Measurements from ENCODE around the gene FUCA1. TPM values are rescaled to one million over a fixed set of nuclear protein-coding genes. Genes with fewer than 3 reads are reported as not detected.
A peak's percentile ranks its signal among the peaks of the same experiment; 100 is the strongest.
"Not testable (repeated sequence)": the region's sequence is repeated elsewhere in the genome, so short reads cannot be mapped to it uniquely, and the experiment has no call there.

Gene FUCA1
- total RNA-seq, 1 experiment from 2014 or later, result 3.9 TPM

GRCh38 chr1:23843644-23844043 is 24.4 kb downstream of the FUCA1 start:
- no peaks in the 10 kb centered on the region for H3K4me1 ChIP-seq (replicated peaks)
- H3K9me3 ChIP-seq (replicated peaks), result no peaks in the 10 kb centered on the region
- H3K4me3 ChIP-seq, result no peak overlapping the region
- peaks cover 5% of the 10 kb centered on the region; the same call in 1 of the 2 replicates for H3K27me3 ChIP-seq (replicated peaks)
- H3K36me3 ChIP-seq, result no peaks in the 10 kb centered on the region
- DNase-seq (ENCODE audit: low read depth in 1 of 2, low spot score in 2 of 2), result no peak
- H3K27ac ChIP-seq, result no peak overlapping the region

- no peak overlapping the region for H3K27ac ChIP-seq
- H3K4me3 ChIP-seq, result no peak overlapping the region
- H3K4me1 ChIP-seq (replicated peaks), result peaks cover 6% of the 10 kb centered on the region
- H3K36me3 ChIP-seq, result no peaks in the 10 kb centered on the region
- H3K27me3 ChIP-seq (replicated peaks), result peaks cover 11% of the 10 kb centered on the region
- H3K9me3 ChIP-seq (replicated peaks), result no peaks in the 10 kb centered on the region
- peak; percentile 52 to 71 for DNase-seq (ENCODE audit: low read depth in 1 of 2, low spot score in 2 of 2)
Measured at GRCh38 chr1:23838401-23838866, 29.7 kb downstream of the FUCA1 start.

GRCh38 chr1:23837908-23838307 is 30.2 kb downstream of the FUCA1 start:
- peaks cover 11% of the 10 kb centered on the region for H3K27me3 ChIP-seq (replicated peaks)
- no peak for DNase-seq (ENCODE audit: low read depth in 1 of 2, low spot score in 2 of 2)
- no peak overlapping the region for H3K4me3 ChIP-seq

DNA sequence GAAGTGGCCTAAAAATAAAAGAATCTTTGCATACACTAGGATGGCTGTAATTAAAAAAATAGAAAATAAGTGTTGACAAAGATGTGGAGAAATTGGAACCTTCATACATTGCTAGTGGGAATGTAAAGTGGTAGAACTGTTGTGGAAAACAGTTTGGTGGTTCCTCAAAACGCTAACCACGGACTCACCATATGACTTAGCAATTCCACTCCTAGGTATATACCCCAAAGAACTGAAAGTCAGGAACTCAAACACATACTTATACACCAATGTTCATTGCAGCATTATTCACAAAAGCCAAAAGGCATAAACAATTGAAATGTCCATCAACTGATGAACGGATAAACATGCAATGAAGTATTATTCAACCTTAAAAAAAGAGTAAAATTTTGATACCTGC is 32.1 kb downstream of the FUCA1 start:
- Histone ChIP-seq H3K9me3 (replicated peaks) (no peaks in the 10 kb centered on the region), H3K27me3 (replicated peaks) (peaks cover 6% of the 10 kb centered on the region), H3K4me3 (no peak overlapping the region), H3K27ac (no peak overlapping the region), H3K36me3 (no peaks in the 10 kb centered on the region), H3K4me1 (replicated peaks) (peaks cover 6% of the 10 kb centered on the region)
- no peak for DNase-seq (ENCODE audit: low read depth in 1 of 2, low spot score in 2 of 2)

More at GRCh38 chr1:23837908-23838307, 30.2 kb downstream of the FUCA1 start:
- Histone ChIP-seq H3K36me3 (no peaks in the 10 kb centered on the region), H3K4me1 (replicated peaks) (peaks cover 6% of the 10 kb centered on the region), H3K27ac (no peak overlapping the region), H3K9me3 (replicated peaks) (no peaks in the 10 kb centered on the region)

- H3K4me3 ChIP-seq; H3K36me3 ChIP-seq; DNase-seq (ENCODE audit: low read depth in 1 of 2, low spot score in 2 of 2); H3K4me1 ChIP-seq (replicated peaks); H3K9me3 ChIP-seq (replicated peaks); H3K27me3 ChIP-seq (replicated peaks); H3K27ac ChIP-seq: not testable (repeated sequence)
Measured at GRCh38 chr1:23834156-23834555, 33.9 kb downstream of the FUCA1 start.

- Histone ChIP-seq H3K4me1 (replicated peaks) (peaks cover 10% of the 10 kb centered on the region), H3K27me3 (replicated peaks) (no peaks in the 10 kb centered on the region), H3K9me3 (replicated peaks) (no peaks in the 10 kb centered on the region), H3K4me3 (no peak overlapping the region), H3K27ac (no peak overlapping the region), H3K36me3 (peaks cover 10% of the 10 kb centered on the region)
- DNase-seq (ENCODE audit: low read depth in 1 of 2, low spot score in 2 of 2), result no peak
Measured at GRCh38 chr1:23827717-23828116, 40.4 kb downstream of the FUCA1 start.

GRCh38 chr1:23826590-23826989 is 41.5 kb downstream of the FUCA1 start:
- H3K36me3 ChIP-seq, result peaks cover 10% of the 10 kb centered on the region
- H3K27ac ChIP-seq; H3K4me3 ChIP-seq; H3K9me3 ChIP-seq (replicated peaks); DNase-seq (ENCODE audit: low read depth in 1 of 2, low spot score in 2 of 2); H3K4me1 ChIP-seq (replicated peaks); H3K27me3 ChIP-seq (replicated peaks): not testable (repeated sequence)

- Histone ChIP-seq H3K4me3 (peak overlapping the region; percentile 92), H3K27ac (no peak overlapping the region), H3K27me3 (replicated peaks) (no peaks in the 10 kb centered on the region), H3K9me3 (replicated peaks) (no peaks in the 10 kb centered on the region), H3K4me1 (replicated peaks) (peaks cover 10% of the 10 kb centered on the region), H3K36me3 (peaks cover 10% of the 10 kb centered on the region)
- DNase-seq (ENCODE audit: low read depth in 1 of 2, low spot score in 2 of 2), result no peak
Measured at GRCh38 chr1:23825762-23826522, 42.1 kb downstream of the FUCA1 start.

- Histone ChIP-seq H3K27me3 (replicated peaks) (no peaks in the 10 kb centered on the region), H3K27ac (peak within 1 kb of the TSS; percentile 86), H3K4me1 (replicated peaks) (peaks cover 10% of the 10 kb centered on the region), H3K36me3 (peaks cover 10% of the 10 kb centered on the region), H3K4me3 (peak within 1 kb of the TSS; percentile 92), H3K9me3 (replicated peaks) (no peaks in the 10 kb centered on the region)
- DNase-seq (ENCODE audit: low read depth in 1 of 2, low spot score in 2 of 2), result peak; percentile 76 to 89
Measured at GRCh38 chr1:23825076-23825761, 42.9 kb downstream of the FUCA1 start, which contains the start of gene HMGCL. Gene HMGCL, minus strand, starts transcription at chr1:23825429. Its CDS starts 14 bp downstream, at chr1:23825415.

DNA sequence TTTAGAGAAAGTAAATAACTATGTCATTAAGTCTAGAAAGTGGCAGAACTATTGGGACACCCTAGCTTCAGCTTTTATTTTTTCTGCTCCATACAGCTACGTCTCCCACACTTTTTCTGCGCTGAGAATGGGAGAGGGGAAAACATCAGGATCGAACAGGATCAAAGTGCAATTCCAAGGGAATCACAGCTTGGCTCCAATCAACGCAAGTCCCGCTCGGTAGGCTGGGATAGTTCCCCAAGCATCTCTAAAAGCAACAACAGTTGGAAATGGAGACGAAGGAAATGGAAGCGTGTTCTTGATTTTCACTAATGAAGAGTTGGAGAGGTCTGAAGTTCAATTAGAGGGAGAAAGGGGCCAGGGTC is 43.4 kb downstream of the FUCA1 start:
- peak overlapping the region; percentile 86 for H3K27ac ChIP-seq

DNA sequence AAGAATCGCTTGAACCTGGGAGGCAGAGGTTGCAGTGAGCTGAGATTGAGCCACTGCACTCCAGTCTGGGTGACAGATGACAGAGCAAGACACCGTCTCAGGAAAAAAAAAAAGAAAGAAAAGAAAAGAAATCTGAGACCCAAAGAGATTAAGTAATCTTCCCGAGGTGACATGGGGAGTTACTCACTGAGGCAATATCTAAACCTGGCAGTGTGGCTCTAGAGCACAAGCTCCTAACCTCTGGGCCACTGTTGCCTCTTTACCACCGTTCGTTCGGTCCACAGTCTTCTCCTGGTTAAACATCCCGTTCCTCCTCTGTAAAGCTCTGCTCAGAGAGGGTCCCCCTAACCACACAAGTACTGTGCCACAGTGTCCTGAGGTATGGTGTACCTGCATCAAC is 44.3 kb downstream of the FUCA1 start:
- no peak overlapping the region for H3K27ac ChIP-seq
- H3K27me3 ChIP-seq (replicated peaks), result no peaks in the 10 kb centered on the region
- H3K36me3 ChIP-seq, result peaks cover 10% of the 10 kb centered on the region
- H3K4me3 ChIP-seq, result no peak overlapping the region
- no peak for DNase-seq (ENCODE audit: low read depth in 1 of 2, low spot score in 2 of 2)
- peaks cover 10% of the 10 kb centered on the region for H3K4me1 ChIP-seq (replicated peaks)
- H3K9me3 ChIP-seq (replicated peaks), result no peaks in the 10 kb centered on the region

More for the DNA sequence above, 43.4 kb downstream of the FUCA1 start:
- no peaks in the 10 kb centered on the region for H3K9me3 ChIP-seq (replicated peaks)
- peak overlapping the region; percentile 92 for H3K4me3 ChIP-seq
- DNase-seq (ENCODE audit: low read depth in 1 of 2, low spot score in 2 of 2), result no peak
- H3K4me1 ChIP-seq (replicated peaks), result peaks cover 10% of the 10 kb centered on the region
- peaks cover 10% of the 10 kb centered on the region for H3K36me3 ChIP-seq
- no peaks in the 10 kb centered on the region for H3K27me3 ChIP-seq (replicated peaks)

DNA sequence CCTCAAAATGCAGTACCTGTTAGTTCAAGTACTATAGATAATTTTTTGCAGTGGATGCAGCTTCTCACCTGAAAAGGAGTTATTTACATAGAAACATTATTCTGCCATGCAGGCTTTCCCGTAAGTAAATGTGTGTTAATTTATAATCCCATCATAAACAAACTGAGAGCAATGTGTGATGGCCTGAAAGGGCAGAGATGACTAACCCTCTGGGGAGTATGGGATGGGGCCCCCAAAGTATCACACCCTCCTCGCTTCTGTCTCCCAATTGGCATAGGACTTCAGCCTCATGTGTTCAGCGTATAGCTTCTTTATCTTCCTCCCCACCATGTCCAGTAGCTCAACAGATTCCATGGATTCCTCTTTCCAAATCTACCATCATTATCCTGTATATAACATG is 50.5 kb downstream of the FUCA1 start:
- DNase-seq (ENCODE audit: low read depth in 1 of 2, low spot score in 2 of 2), result no peak
- H3K36me3 ChIP-seq, result peaks cover 21% of the 10 kb centered on the region
- H3K4me3 ChIP-seq, result no peak overlapping the region
- H3K27ac ChIP-seq, result no peak overlapping the region
- no peaks in the 10 kb centered on the region for H3K27me3 ChIP-seq (replicated peaks)
- no peaks in the 10 kb centered on the region for H3K9me3 ChIP-seq (replicated peaks)
- H3K4me1 ChIP-seq (replicated peaks), result no peaks in the 10 kb centered on the region

DNA sequence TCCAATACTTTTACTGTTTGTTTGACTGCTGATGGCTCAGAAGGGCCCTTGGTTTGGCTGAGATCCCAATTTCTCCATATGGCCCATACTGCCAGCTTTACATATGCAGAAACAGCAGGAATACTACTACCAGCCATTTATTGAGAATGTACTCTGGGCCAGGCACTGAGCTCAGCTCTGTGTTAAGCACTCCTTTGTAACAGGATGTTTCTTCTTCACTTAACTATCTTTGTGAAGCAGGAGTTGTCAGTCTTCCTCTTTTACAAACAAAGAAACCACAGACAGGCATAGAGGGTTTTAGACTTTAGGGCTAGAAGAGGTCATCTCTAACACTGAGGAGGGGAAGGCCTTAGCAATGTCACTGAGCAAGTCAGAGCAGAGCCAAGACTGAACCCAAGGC is 51.2 kb downstream of the FUCA1 start:
- Histone ChIP-seq H3K36me3 (peaks cover 21% of the 10 kb centered on the region), H3K4me3 (no peak overlapping the region), H3K9me3 (replicated peaks) (no peaks in the 10 kb centered on the region), H3K4me1 (replicated peaks) (no peaks in the 10 kb centered on the region), H3K27me3 (replicated peaks) (no peaks in the 10 kb centered on the region), H3K27ac (no peak overlapping the region)
- no peak for DNase-seq (ENCODE audit: low read depth in 1 of 2, low spot score in 2 of 2)

DNA sequence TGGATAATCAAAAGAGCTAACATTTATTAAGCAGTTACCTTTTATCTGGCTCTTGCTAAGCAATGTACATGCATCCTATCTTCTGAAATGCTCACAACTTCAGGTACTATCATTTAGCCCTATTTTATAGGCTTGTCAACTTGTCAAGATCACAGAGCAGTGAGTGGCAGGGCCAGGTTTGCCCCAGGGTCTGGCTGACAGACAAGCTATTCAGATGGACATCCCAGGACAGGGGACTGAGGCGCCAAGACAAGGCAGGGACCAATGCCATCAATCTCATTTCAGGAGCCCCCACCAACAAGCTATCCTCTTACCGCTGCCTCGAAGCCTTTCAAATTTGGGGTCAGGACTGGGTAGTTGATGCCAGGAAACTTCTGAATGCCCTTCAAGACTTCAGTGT is 51.7 kb downstream of the FUCA1 start:
- peaks cover 21% of the 10 kb centered on the region for H3K36me3 ChIP-seq
- no peak for DNase-seq (ENCODE audit: low read depth in 1 of 2, low spot score in 2 of 2)
- H3K4me3 ChIP-seq, result no peak overlapping the region
- no peaks in the 10 kb centered on the region for H3K9me3 ChIP-seq (replicated peaks)
- H3K4me1 ChIP-seq (replicated peaks), result no peaks in the 10 kb centered on the region
- H3K27me3 ChIP-seq (replicated peaks), result no peaks in the 10 kb centered on the region
- no peak overlapping the region for H3K27ac ChIP-seq

Measured in SJSA1 (cell line).